GM15510 (cell line): ENCODE results near the gene ENO2.

Source experiments
- POLR2A ChIP-seq: IDR thresholded peaks from 3 replicates; pipeline ENCODE4 v1.6.1; 2011; ENCODE audit warnings: borderline replicate concordance; ENCODE audit not compliant: insufficient read length; ENCODE audit errors: extremely low read depth

Gene ENO2

GRCh38 chr12:6909421-6910145 lies 4.8 kb upstream of the ENO2 start:
- TF ChIP-seq POLR2A, result no peak

- no peak for TF ChIP-seq POLR2A
These were observed 2.0 kb upstream of the ENO2 start for GRCh38 chr12:6912164-6912935.

GRCh38 chr12:6914947-6915788 lies 788 bp downstream of the ENO2 start:
- TF ChIP-seq POLR2A, result no peak

- TF ChIP-seq POLR2A, result no peak
These were observed 1.5 kb downstream of the ENO2 start for GRCh38 chr12:6915789-6916285.

GRCh38 chr12:6916426-6917200 lies 2.2 kb downstream of the ENO2 start:
- no peak for TF ChIP-seq POLR2A

- TF ChIP-seq POLR2A, result no peak
These were observed 3.3 kb downstream of the ENO2 start for GRCh38 chr12:6917491-6918231.

- no peak for TF ChIP-seq POLR2A
These were observed 5.2 kb downstream of the ENO2 start for GRCh38 chr12:6919588-6919987.

GRCh38 chr12:6921539-6921938 lies 7.2 kb downstream of the ENO2 start:
- no peak for TF ChIP-seq POLR2A

- no peak for TF ChIP-seq POLR2A
These were observed 7.9 kb downstream of the ENO2 start for GRCh38 chr12:6921996-6922946.

GRCh38 chr12:6923003-6923732 lies 8.8 kb downstream of the ENO2 start:
- no peak for TF ChIP-seq POLR2A

GRCh38 chr12:6923851-6924250 lies 9.5 kb downstream of the ENO2 start:
- TF ChIP-seq POLR2A, result no peak

- no peak for TF ChIP-seq POLR2A
These were observed 10.8 kb downstream of the ENO2 start for GRCh38 chr12:6925239-6925539.
